CD4-positive, alpha-beta memory T cell (primary cell): ENCODE results near the gene POLN. TPM values are rescaled to one million over a fixed set of nuclear protein-coding genes. Genes with fewer than 3 reads are reported as not detected.

Source experiments
- CTCF ChIA-PET: fragments of 350-600 bp; sonication (Branson Sonifier 250); formaldehyde crosslinking; loops from one replicate; lab custom pipeline; 2021; ENCODE audit warnings: inconsistent platforms; ENCODE audit not compliant: partially characterized antibody; lab: Charles Lee
- POLR2A ChIA-PET: fragments of 350-600 bp; sonication (Branson Sonifier 250); formaldehyde crosslinking; loops from one replicate; lab custom pipeline; 2021; ENCODE audit not compliant: partially characterized antibody; lab: Charles Lee
- DNase-seq, 5 donors: peaks; one replicate each; pipeline versions ENCODE4 v3.0.0 to v3.0.0-alpha.2; 2020 to 2022; ENCODE audit warnings: mixed read lengths in 1 of 5
- H3K27ac ChIP-seq: one replicate; pipeline ENCODE4 v1.7.0; 2013; ENCODE audit warnings: low read depth, low read length
- H3K27me3 ChIP-seq: 2 replicates; pipeline ENCODE4 v1.7.0; 2013; ENCODE audit warnings: mild to moderate bottlenecking, low read length, moderate library complexity; ENCODE audit not compliant: insufficient read depth
- H3K36me3 ChIP-seq: 2 replicates; pipeline ENCODE4 v1.7.0; 2013; ENCODE audit warnings: mild to moderate bottlenecking, low read length, moderate library complexity; ENCODE audit not compliant: insufficient read depth
- H3K4me1 ChIP-seq: 2 replicates; pipeline ENCODE4 v1.7.0; 2013; ENCODE audit warnings: mild to moderate bottlenecking, low read length, moderate library complexity; ENCODE audit not compliant: insufficient read depth
- H3K4me3 ChIP-seq, 2 donors: one replicate each; pipeline ENCODE4 v1.7.0; 2013; ENCODE audit warnings: low read length in 2 of 2, mild to moderate bottlenecking in 1 of 2
- H3K9me3 ChIP-seq, 2 donors: one replicate each; pipeline ENCODE4 v1.7.0; 2013; ENCODE audit warnings: low read length in 2 of 2, control low read depth in 1 of 2; ENCODE audit not compliant: control insufficient read depth in 1 of 2
- H3K27ac Mint-ChIP-seq, 7 donors: one replicate each; pipeline ENCODE4 v1.8.0; 2020 to 2021; ENCODE audit warnings: mixed read lengths in 7 of 7, mild to moderate bottlenecking in 6 of 7, inconsistent platforms in 3 of 7, moderate library complexity in 3 of 7
- H3K27me3 Mint-ChIP-seq, 2 donors: one replicate each; pipeline ENCODE4 v1.8.0; 2020 to 2021; ENCODE audit warnings: mixed read lengths in 2 of 2
- H3K36me3 Mint-ChIP-seq, 2 donors: one replicate each; pipeline ENCODE4 v1.8.0; 2020 to 2021; ENCODE audit warnings: mixed read lengths in 2 of 2, inconsistent platforms in 1 of 2, mild to moderate bottlenecking in 1 of 2
- H3K4me1 Mint-ChIP-seq, 4 donors: one replicate each; pipeline ENCODE4 v1.8.0; 2020 to 2021; ENCODE audit warnings: mixed read lengths in 4 of 4, mild to moderate bottlenecking in 1 of 4
- H3K4me3 Mint-ChIP-seq, 8 donors: one replicate each; pipeline ENCODE4 v1.8.0; 2020 to 2021; ENCODE audit warnings: mixed read lengths in 8 of 8, mild to moderate bottlenecking in 7 of 8, moderate library complexity in 6 of 8, inconsistent platforms in 3 of 8
- H3K9me3 Mint-ChIP-seq, 8 donors: one replicate each; pipeline ENCODE4 v1.8.0; 2020 to 2021; ENCODE audit warnings: mixed read lengths in 8 of 8, mild to moderate bottlenecking in 5 of 8, inconsistent platforms in 3 of 8, moderate library complexity in 1 of 8
- intact Hi-C: fragments of 100-400 bp; cut with micrococcal nuclease; formaldehyde crosslinking; loops from one replicate; pipeline ENCODE4 v1.15.1; 2023
- polyA plus RNA-seq, 2 donors: library from polyadenylated mRNA; unstranded; fragments of 300-500 nt; fragmentation: Illumina TruSeq; gene quantifications; one replicate each; pipeline ENCODE4 v1.2.3, GENCODE V29; 2021
- total RNA-seq, 2 experiments: library from RNA; stranded (reverse); gene quantifications; one replicate each; pipeline ENCODE4 v1.2.3, GENCODE V29; 2021

POLN gene
- total and polyA plus RNA-seq, 4 experiments from 2014 or later: 0.24 to 4.4 (median 2.8) TPM

- Mint-ChIP-seq H3K36me3 (peaks cover 7 to 15% of the 10 kb centered on the region in 2 donors), H3K4me3 (peak overlapping the region; percentile 52 to 82 (median 68)), H3K9me3 (no peaks in the 10 kb centered on the region), H3K27ac (peak overlapping the region in 4 of 7 donors; percentile 4 to 75 (median 34)), H3K4me1 (peaks cover 4 to 32% (median 9%) of the 10 kb centered on the region in 4 donors), H3K27me3 (no peaks in the 10 kb centered on the region)
- intact Hi-C loops: no loop called here
- Histone ChIP-seq H3K9me3 (no peaks in the 10 kb centered on the region), H3K27ac (peak overlapping the region; percentile 66), H3K4me3 (peak overlapping the region in 1 of 2 donors; percentile 28), H3K4me1 (peaks cover 48% of the 10 kb centered on the region), H3K27me3 (no peaks in the 10 kb centered on the region), H3K36me3 (peaks cover 11% of the 10 kb centered on the region)
- ChIA-PET POLR2A (interaction anchor here (0.8 to 4.0 kb wide), 8 partner anchors 8 to 209 kb away, joined by 3 to 63 read pairs (median 4); partner anchors contain the start of genes HAUS3, POLN and RNF4), CTCF (no interaction called here)
- no peak for DNase-seq
Measured at GRCh38 chr4:2259541-2260343, 17.8 kb upstream of the POLN start.

- Histone ChIP-seq H3K9me3 (no peaks in the 10 kb centered on the region), H3K4me1 (peaks cover 48% of the 10 kb centered on the region), H3K4me3 (no peak overlapping the region), H3K27ac (no peak overlapping the region), H3K27me3 (no peaks in the 10 kb centered on the region), H3K36me3 (peaks cover 18% of the 10 kb centered on the region)
- peaks cover 5 to 37% (median 14%) of the 10 kb centered on the region in 4 donors for H3K4me1 Mint-ChIP-seq
- H3K27ac Mint-ChIP-seq: no peak overlapping the region
- DNase-seq: no peak
- H3K9me3 Mint-ChIP-seq: no peaks in the 10 kb centered on the region
- H3K36me3 Mint-ChIP-seq: peaks cover 12 to 22% of the 10 kb centered on the region in 2 donors
- intact Hi-C loops: no loop called here
- H3K27me3 Mint-ChIP-seq: no peaks in the 10 kb centered on the region
- ChIA-PET POLR2A (interaction anchor here (1.2 to 2.2 kb wide), 2 partner anchors 207 to 209 kb away, joined by 3 to 8 read pairs; partner anchors contain the start of gene RNF4), CTCF (no interaction called here)
- H3K4me3 Mint-ChIP-seq: peak overlapping the region in 2 of 8 donors; percentile 13 to 31
Measured at GRCh38 chr4:2259036-2259540, 17.2 kb upstream of the POLN start.

- CTCF ChIA-PET: no interaction called here
- intact Hi-C loops: no loop called here
- H3K9me3 Mint-ChIP-seq: no peaks in the 10 kb centered on the region
- DNase-seq: peak in 1 of 5 donors; percentile 24
- H3K4me1 Mint-ChIP-seq: peaks cover 5 to 30% (median 14%) of the 10 kb centered on the region in 4 donors
- H3K4me3 ChIP-seq: no peak overlapping the region
- no peaks in the 10 kb centered on the region for H3K27me3 ChIP-seq
- no peak overlapping the region for H3K27ac ChIP-seq
- H3K4me1 ChIP-seq: peaks cover 43% of the 10 kb centered on the region
- POLR2A ChIA-PET: interaction anchor here (1.0 to 1.4 kb wide), 3 partner anchors 17 to 161 kb away, joined by 3 to 4 read pairs (median 4); partner anchors contain the start of gene CFAP99
- peak overlapping the region in 2 of 7 donors; percentile 29 to 72 for H3K27ac Mint-ChIP-seq
- no peak overlapping the region for H3K4me3 Mint-ChIP-seq
- peaks cover 24% of the 10 kb centered on the region for H3K36me3 ChIP-seq
- H3K27me3 Mint-ChIP-seq: no peaks in the 10 kb centered on the region
- peaks cover 17 to 24% of the 10 kb centered on the region in 2 donors for H3K36me3 Mint-ChIP-seq
- no peaks in the 10 kb centered on the region for H3K9me3 ChIP-seq
Measured at GRCh38 chr4:2258091-2259035, 16.4 kb upstream of the POLN start.

GRCh38 chr4:2257361-2258081 lies 15.6 kb upstream of the POLN start:
- Histone ChIP-seq H3K36me3 (peaks cover 29% of the 10 kb centered on the region), H3K4me1 (peaks cover 35% of the 10 kb centered on the region), H3K27me3 (no peaks in the 10 kb centered on the region), H3K27ac (no peak overlapping the region), H3K4me3 (no peak overlapping the region), H3K9me3 (no peaks in the 10 kb centered on the region)
- Mint-ChIP-seq H3K4me3 (no peak overlapping the region), H3K36me3 (peaks cover 17 to 27% of the 10 kb centered on the region in 2 donors), H3K27me3 (no peaks in the 10 kb centered on the region), H3K4me1 (peaks cover 8 to 27% (median 14%) of the 10 kb centered on the region in 4 donors), H3K27ac (peak overlapping the region in 4 of 7 donors; percentile 59 to 83 (median 76)), H3K9me3 (no peaks in the 10 kb centered on the region)
- intact Hi-C loops: no loop called here
- CTCF ChIA-PET: no interaction called here
- DNase-seq: peak in 1 of 5 donors; percentile 26
- POLR2A ChIA-PET: interaction anchor here (1.0 to 1.4 kb wide), 4 partner anchors 15 to 162 kb away, joined by 3 to 4 read pairs (median 4); partner anchors contain the start of gene CFAP99

GRCh38 chr4:2256781-2257191 lies 14.9 kb upstream of the POLN start:
- peaks cover 29% of the 10 kb centered on the region for H3K36me3 ChIP-seq
- intact Hi-C loops: no loop called here
- Mint-ChIP-seq H3K27me3 (no peaks in the 10 kb centered on the region), H3K4me1 (peaks cover 8 to 27% (median 12%) of the 10 kb centered on the region in 4 donors), H3K4me3 (peak overlapping the region in 1 of 8 donors; percentile 4), H3K9me3 (no peaks in the 10 kb centered on the region), H3K27ac (peak overlapping the region in 4 of 7 donors; percentile 7 to 81 (median 50)), H3K36me3 (peaks cover 17 to 31% of the 10 kb centered on the region in 2 donors)
- peak in 1 of 5 donors; percentile 32 for DNase-seq
- ChIA-PET POLR2A (interaction anchor here (1.0 kb wide), 1 partner anchor 14 kb away, joined by 3 read pairs; no protein-coding TSS in a partner anchor), CTCF (no interaction called here)
- no peak overlapping the region for H3K4me3 ChIP-seq
- H3K4me1 ChIP-seq: peaks cover 35% of the 10 kb centered on the region
- H3K9me3 ChIP-seq: no peaks in the 10 kb centered on the region
- no peak overlapping the region for H3K27ac ChIP-seq
- no peaks in the 10 kb centered on the region for H3K27me3 ChIP-seq

DNA sequence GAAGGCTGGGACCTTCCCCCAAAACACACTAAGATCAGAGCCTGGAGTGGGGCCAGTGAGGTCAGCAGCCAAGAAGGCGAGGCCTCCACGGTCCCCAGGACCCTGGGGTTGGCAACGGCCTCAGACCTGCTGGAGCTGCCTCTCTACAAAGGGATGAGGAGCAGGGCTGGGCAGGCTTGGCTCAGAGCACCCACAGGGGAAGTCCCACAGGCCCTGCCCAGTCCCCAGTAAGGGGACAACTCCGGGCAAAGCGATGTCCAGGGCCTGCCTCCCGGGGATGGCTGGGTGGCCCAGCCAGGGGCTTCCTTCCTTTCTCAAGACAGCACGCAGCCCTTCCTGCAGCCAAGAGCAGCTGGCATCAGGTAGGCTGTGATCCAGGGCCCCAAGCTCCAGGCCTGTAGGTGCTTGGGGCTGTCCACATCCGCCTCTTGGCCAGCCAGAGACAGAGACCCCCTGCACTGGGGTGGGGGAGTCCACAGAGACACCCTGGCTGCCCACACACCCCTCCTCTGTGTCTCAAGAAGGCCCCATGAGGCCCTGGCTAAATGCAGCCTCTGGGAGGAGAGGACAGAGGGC lies 14.3 kb upstream of the POLN start:
- peak in 1 of 5 donors; percentile 31 for DNase-seq
- Histone ChIP-seq H3K27ac (no peak overlapping the region), H3K4me1 (peaks cover 35% of the 10 kb centered on the region), H3K4me3 (no peak overlapping the region), H3K9me3 (no peaks in the 10 kb centered on the region), H3K36me3 (peaks cover 29% of the 10 kb centered on the region), H3K27me3 (no peaks in the 10 kb centered on the region)
- Mint-ChIP-seq H3K4me3 (no peak overlapping the region), H3K27me3 (no peaks in the 10 kb centered on the region), H3K27ac (no peak overlapping the region), H3K4me1 (peaks cover 8 to 27% (median 12%) of the 10 kb centered on the region in 4 donors), H3K9me3 (peaks cover 0 to 2% (median 0%) of the 10 kb centered on the region in 8 donors), H3K36me3 (peaks cover 17 to 36% of the 10 kb centered on the region in 2 donors)
- intact Hi-C loops: no loop called here
- ChIA-PET CTCF (no interaction called here), POLR2A (interaction anchor here (0.9 to 1.0 kb wide), 2 partner anchors 11 to 14 kb away, joined by 3 to 4 read pairs; no protein-coding TSS in a partner anchor)
